HG02623 (cell line): ENCODE measurements around the gene KIAA1217.
"Not testable (repeated sequence)": the region's sequence is repeated elsewhere in the genome, so short reads cannot be mapped to it uniquely, and the experiment has no call there.

ENCODE experiments used
- ATAC-seq: cut with Tn5 transposase; IDR thresholded peaks from one replicate; pipeline ENCODE4 v1.9.1; 2021; ENCODE audit warnings: moderate library complexity; ENCODE audit not compliant: unreplicated experiment

Gene KIAA1217

DNA sequence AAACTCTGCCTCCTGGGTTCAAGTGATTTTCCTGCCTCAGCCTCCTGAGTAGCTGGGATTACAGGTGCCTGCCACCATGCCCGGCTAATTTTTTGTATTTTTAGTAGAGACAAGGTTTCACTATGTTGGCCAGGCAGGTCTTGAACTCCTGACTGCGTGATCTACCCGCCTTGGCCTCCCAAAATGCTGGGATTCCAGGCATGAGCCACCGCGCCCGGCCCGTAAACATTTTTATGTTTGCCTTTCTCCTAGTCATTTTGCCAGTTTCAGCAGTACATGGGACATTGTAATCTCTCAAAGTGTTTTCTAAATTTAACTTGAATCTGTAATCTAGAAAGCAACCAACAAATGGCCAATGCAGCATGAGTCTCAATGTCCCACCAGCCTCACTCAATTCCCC, 128.8 kb downstream of the KIAA1217 start:
- ATAC-seq: not testable (repeated sequence)

DNA sequence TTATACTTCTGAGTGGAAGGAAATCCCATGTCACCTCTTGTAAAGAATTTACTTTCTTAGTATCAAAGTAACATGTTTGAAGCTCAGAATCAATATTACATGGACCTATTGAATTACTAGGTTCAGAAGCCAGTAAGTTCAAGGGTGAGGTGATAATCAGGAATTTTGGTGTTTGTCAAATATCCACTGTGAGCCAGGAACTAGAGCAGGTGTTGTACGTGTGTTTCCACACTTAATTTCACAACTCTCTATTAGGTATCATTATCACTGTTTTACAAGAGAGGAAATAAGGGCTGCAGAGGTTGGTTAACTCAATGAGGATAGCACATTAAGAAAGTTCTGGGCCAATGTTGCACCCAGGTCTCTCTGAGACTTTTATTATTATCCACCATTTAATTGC, 130.4 kb downstream of the KIAA1217 start:
- ATAC-seq: no peak

DNA sequence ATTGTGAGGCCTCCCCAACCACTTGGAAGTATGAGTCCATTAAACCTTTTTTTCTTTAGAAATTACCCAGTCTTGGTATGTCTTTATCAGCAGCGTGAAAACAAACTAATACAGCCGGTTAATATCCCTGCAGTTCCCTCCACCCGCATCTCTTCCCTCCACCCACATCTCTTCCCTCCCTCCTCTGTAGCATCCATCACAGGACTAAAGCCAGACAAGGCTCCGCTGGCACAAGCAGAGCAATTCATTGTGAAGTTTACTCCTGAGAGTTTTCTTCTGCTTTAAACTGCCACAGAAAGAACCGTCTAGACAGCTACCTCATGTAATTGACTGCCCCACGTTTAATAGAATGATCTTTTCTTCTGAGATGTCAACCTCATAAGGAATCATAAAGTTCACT, 131.5 kb downstream of the KIAA1217 start:
- no peak for ATAC-seq

DNA sequence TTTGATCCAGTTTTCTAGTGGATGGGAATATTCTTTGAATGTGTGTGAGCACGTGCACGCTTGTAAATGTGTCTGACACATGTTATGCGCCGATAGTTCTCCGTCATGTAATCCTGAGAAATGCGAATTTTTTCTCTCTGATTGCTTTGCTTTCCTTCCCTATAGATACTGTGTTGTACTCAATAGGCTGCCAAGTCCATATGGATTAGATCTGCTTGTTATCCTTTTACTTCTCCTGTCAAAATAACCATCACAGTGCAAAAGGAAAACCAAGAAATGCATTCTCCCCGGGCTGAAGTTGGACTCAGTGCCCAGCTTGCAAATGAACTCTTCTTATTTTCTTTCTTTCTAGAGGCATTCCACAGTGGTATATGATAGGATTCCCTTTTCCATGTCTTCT, 131.9 kb downstream of the KIAA1217 start:
- ATAC-seq: no peak

- ATAC-seq: no peak
These were observed 132.4 kb downstream of the KIAA1217 start for GRCh38 chr10:24341371-24341770.

DNA sequence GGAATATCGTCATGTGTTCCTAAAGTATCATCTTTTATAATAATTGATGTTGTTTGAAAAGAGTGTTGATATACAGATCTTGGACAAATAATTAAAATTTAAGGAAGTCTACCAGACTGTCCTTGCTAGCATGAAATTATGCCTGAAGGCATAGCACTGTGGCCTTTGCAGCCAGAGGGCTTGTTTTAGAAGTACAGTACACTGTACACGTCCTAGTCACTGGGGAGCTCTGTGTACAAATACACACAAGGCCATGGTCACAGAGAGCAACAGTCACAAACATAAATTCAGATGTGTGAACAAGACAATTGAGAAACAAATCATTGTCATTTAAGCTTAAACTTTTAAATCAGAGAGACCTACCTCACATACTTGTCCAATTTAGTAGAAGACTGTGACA, 133.0 kb downstream of the KIAA1217 start:
- no peak for ATAC-seq

DNA sequence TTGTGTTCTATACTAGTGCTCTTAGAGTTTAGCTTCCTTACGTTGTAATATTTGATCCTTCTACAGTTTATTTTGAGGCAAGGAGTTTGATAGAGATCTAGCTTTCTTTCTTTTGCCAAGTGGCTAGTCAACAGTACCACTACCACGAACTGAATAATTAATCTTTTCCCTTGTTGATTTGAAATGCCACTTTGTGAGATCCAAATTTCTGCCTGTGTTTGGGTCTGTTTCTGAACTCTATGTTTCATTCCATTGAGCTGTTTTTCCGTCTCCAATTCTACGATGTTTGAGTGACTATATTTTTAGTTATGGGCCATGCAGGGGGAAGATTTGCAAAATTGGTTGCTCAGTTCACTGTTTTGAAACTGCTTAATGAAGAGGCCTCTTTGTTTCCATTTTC, 134.7 kb downstream of the KIAA1217 start:
- no peak for ATAC-seq

DNA sequence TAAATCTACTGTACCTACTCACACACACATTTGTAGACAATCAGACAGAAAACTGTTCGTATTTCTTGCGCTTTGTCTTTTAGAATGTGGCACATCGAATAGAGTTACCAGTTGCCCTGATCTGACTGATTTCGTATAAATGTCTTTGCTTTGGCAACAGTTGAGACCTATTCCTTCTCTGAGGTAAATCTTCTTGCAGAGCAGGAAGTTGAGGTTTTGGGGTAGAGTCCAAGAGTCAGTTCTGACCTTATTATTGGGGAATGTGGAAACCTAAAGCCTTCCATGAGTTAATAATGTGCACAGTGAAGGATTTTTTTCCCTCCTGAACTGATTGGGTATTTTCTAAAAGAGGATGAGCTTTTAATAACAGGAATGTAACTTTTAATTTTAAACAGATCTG, 135.3 kb downstream of the KIAA1217 start:
- ATAC-seq: no peak

GRCh38 chr10:24344695-24345463, 135.9 kb downstream of the KIAA1217 start:
- ATAC-seq: no peak

- ATAC-seq: no peak
These were observed 138.1 kb downstream of the KIAA1217 start for GRCh38 chr10:24346877-24347519.

DNA sequence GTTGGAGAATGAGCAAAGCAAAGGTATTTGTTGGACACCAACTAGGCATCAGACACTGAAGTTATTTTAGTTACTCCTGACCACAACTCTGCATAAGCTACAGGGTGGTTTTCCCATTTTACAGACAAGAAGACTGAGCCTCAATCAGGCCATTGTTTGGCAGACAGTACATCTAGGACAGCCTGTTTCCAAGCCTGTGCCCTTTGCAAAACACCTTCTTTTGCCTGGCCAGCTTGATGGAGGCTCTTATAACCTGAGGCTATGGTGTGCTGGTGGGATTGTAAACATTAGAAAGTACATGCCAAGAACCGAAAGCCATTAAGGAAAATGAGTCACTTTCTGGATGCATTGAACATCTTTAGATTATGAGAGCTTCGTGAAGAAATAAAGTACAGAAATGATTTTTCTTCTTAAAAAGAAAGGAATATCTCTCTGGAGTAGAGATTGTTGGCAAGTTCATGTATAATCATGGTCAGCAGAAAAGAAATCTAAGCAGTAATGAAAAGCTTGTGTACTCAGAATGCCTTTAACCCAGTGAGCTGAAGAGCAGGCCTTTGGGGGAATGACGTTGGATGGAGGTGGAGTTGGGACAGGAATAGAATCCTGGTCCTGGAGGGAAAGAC, 140.6 kb downstream of the KIAA1217 start:
- no peak for ATAC-seq

- ATAC-seq: no peak
These were observed 141.4 kb downstream of the KIAA1217 start for GRCh38 chr10:24350070-24350921.

GRCh38 chr10:24350922-24351225, 141.9 kb downstream of the KIAA1217 start:
- not testable (repeated sequence) for ATAC-seq

DNA sequence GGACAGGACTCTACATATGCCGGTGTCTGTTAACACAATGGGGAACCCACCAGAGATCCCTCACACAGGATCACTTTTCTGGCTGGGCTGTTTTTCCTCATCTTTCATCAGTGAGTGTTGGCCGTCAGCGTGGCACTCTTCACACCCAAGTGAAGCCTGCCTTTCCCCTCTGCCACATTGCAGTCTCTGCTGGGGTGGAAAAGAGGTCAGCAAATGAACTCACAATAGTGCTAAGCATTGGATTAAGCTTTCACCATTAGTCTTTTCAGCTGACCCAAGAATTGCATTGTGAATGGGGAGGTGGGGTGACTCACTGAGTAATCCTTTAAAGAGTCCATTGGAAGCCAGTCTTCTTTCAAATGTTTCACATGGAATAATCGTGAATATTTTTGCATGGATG, 143.0 kb downstream of the KIAA1217 start:
- ATAC-seq: no peak

- ATAC-seq: no peak
These were observed 143.5 kb downstream of the KIAA1217 start for GRCh38 chr10:24352399-24352798.

GRCh38 chr10:24353319-24353718, 144.4 kb downstream of the KIAA1217 start:
- no peak for ATAC-seq

- no peak for ATAC-seq
These were observed 146.2 kb downstream of the KIAA1217 start for GRCh38 chr10:24355056-24355688.

DNA sequence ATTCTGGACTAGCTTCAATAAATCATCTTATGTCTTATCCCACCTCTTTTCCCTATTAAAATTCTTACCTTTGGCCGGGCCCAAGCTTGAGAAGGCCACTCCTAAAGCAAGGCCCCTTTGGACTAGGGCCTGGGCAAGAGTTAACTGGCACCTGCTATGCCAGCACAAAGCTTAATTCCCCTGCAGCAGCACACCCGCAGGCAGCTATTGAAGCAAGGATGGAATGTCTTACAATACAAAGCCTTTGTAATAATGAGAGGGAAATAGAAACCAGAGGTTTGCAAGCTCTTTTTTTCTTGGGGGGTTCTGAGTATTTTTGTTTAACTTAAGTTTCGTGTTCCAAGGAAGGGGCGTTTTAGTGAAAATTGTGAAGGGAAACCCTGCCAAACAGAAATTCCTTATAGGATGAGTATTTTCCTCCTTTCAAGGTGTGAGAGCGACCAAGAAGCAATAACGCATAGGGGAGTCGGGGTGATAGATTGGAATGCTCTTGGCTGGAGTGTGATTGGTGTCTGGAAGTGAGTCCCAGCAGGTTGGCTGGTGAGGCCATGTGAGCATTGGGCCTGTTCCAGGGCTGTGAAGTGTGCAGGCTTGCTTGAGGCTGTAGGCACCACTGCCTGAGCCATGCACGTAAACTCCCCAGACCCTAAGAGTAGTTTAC, 148.5 kb downstream of the KIAA1217 start:
- ATAC-seq: no peak

GRCh38 chr10:24358022-24358421, 149.1 kb downstream of the KIAA1217 start:
- ATAC-seq: no peak
